Type B pancreatic cell (in vitro differentiated cells): ENCODE results near the gene FOXR1. TPM values are rescaled to one million over a fixed set of nuclear protein-coding genes. Genes with fewer than 3 reads are reported as not detected.
"Not testable (repeated sequence)": the region's sequence is repeated elsewhere in the genome, so short reads cannot be mapped to it uniquely, and the experiment has no call there.

ENCODE experiments used
- DNase-seq: peaks from one replicate; pipeline ENCODE4 v3.0.0; 2021; ENCODE audit warnings: mixed read lengths; ENCODE audit not compliant: unreplicated experiment; ENCODE audit errors: extremely low spot score
- H3K27ac Mint-ChIP-seq: 2 replicates; pipeline ENCODE4 v1.8.0; 2021; ENCODE audit warnings: mild to moderate bottlenecking, mixed read lengths
- H3K27me3 Mint-ChIP-seq: 2 replicates; pipeline ENCODE4 v1.8.0; 2021; ENCODE audit warnings: mixed read lengths
- H3K36me3 Mint-ChIP-seq: 2 replicates; pipeline ENCODE4 v1.8.0; 2021; ENCODE audit warnings: mixed read lengths
- H3K4me1 Mint-ChIP-seq: one replicate; pipeline ENCODE4 v1.8.0; 2021; ENCODE audit warnings: mixed read lengths; ENCODE audit not compliant: unreplicated experiment
- H3K4me3 Mint-ChIP-seq: 2 replicates; pipeline ENCODE4 v1.8.0; 2021; ENCODE audit warnings: mild to moderate bottlenecking, mixed read lengths
- H3K9me3 Mint-ChIP-seq: 2 replicates; pipeline ENCODE4 v1.8.0; 2021; ENCODE audit warnings: mixed read lengths
- total RNA-seq: library from RNA; stranded (reverse); gene quantifications from 2 replicates; pipeline ENCODE4 v1.2.1, GENCODE V29; 2021; ENCODE audit warnings: low replicate concordance
- TF ChIP-seq, protein P1 (sequence below): fragments of 200-600 bp; sonication (generic); conservative IDR thresholded peaks from 2 replicates; pipeline ENCODE4 v1.5.0; 2021; ENCODE audit warnings: antibody characterized with exemption, mild to moderate bottlenecking

The FOXR1 gene
- total RNA-seq, 1 donor from 2014 or later, result not detected

DNA sequence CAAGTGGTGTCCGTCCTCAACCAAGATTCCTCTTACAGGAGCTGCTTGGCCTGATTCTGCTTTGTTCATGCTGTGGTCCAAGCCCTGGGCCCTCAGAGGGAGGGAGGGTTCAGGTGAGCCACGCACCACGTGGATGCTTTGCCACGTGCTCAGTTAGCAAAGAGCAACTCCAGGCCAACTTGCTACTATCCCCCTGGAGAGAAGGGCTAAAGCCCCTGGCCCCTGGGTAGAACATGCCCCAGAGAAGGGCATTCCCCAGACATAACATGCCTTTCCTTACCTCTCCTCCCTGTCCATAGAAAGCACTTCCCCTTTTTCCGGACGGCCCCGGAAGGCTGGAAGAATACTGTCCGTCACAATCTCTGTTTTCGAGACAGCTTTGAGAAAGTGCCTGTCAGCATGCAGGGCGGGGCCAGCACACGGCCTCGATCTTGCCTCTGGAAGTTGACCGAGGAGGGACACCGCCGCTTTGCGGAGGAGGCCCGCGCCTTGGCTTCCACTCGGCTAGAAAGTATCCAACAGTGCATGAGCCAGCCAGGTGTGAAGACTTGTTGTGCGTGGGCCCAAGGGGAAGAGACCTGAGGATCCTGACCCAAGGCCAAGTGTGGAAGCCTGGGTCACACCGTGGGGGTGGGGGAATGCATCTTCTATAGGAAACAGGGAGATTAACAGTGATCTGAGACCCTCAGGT, 8.8 kb downstream of the FOXR1 start:
- Mint-ChIP-seq H3K9me3 (no peaks in the 10 kb centered on the region), H3K27me3 (peaks cover 3% of the 10 kb centered on the region), H3K4me3 (no peak overlapping the region), H3K27ac (no peak overlapping the region), H3K4me1 (peaks cover 7% of the 10 kb centered on the region), H3K36me3 (no peaks in the 10 kb centered on the region)
- DNase-seq, result no peak
- TF ChIP-seq, protein P1, sequence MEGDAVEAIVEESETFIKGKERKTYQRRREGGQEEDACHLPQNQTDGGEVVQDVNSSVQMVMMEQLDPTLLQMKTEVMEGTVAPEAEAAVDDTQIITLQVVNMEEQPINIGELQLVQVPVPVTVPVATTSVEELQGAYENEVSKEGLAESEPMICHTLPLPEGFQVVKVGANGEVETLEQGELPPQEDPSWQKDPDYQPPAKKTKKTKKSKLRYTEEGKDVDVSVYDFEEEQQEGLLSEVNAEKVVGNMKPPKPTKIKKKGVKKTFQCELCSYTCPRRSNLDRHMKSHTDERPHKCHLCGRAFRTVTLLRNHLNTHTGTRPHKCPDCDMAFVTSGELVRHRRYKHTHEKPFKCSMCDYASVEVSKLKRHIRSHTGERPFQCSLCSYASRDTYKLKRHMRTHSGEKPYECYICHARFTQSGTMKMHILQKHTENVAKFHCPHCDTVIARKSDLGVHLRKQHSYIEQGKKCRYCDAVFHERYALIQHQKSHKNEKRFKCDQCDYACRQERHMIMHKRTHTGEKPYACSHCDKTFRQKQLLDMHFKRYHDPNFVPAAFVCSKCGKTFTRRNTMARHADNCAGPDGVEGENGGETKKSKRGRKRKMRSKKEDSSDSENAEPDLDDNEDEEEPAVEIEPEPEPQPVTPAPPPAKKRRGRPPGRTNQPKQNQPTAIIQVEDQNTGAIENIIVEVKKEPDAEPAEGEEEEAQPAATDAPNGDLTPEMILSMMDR, result no peak

DNA sequence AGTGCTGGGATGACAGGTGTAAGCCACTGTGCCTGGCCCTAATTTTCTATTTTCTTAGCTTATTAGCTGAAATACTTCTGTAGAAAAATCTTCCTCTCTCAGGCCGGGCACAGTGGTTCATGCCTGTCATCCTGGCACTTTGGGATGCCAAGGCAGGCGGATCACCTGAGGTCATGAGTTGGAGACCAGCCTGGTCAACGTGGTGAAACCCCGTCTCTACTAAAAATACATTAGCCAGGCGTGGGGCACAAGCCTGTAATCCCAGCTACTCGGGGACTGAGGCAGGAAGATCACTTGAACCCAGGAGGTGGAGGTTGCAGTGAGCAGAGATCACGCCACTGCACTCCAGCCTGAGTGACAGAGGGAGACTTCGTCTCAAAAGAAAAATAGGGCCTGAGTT, 12.8 kb downstream of the FOXR1 start:
- not testable (repeated sequence) for H3K4me3 Mint-ChIP-seq, H3K4me1 Mint-ChIP-seq, H3K27ac Mint-ChIP-seq, H3K36me3 Mint-ChIP-seq, DNase-seq, H3K27me3 Mint-ChIP-seq, H3K9me3 Mint-ChIP-seq

DNA sequence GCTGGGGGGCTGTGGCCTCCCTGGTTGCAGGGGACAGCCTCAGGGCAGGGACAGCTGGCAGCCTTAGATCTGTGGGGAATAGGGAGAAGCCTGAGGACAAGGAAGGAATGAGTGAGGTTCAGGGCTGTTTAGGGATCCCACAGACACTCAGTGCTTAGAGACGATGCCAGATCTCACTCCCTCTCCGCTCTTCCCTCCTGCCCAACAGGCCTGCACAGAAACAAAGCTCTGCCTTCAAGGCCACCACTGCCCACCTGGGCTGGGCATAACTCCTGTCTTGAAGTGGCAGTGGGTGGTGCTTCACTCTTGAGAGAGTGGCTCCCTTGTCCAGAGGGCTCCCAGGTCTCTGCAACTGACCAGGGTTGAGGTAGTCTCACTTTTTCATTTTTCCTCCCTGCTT, 13.3 kb downstream of the FOXR1 start:
- Mint-ChIP-seq H3K27ac (no peak overlapping the region), H3K9me3 (no peaks in the 10 kb centered on the region), H3K27me3 (no peaks in the 10 kb centered on the region), H3K4me1 (peaks cover 1% of the 10 kb centered on the region), H3K36me3 (no peaks in the 10 kb centered on the region), H3K4me3 (no peak overlapping the region)
- TF ChIP-seq, protein P1, result no peak
- no peak for DNase-seq

DNA sequence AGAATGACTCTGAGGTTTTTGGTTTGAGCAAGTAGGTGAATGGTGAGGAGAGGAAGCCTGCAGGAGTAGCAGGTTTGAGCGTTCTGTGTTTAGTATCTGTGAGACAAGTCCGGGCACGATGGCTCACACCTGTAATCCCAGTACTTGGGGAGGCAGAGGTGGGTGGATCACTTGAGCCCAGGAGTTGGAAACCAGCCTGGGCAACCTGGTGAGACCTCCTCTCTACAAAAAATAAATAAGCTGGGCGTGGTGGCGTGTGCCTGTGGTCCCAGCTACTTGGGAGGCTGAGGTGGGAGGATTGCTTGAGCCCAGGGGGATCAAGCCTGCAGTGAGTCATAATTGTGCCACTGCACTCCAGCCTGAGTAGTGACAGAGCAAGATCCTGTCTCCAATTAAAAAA, 16.7 kb downstream of the FOXR1 start:
- Mint-ChIP-seq H3K27me3 (no peaks in the 10 kb centered on the region), H3K27ac (peak overlapping the region; percentile 51), H3K9me3 (no peaks in the 10 kb centered on the region), H3K4me1 (no peaks in the 10 kb centered on the region), H3K36me3 (no peaks in the 10 kb centered on the region), H3K4me3 (no peak overlapping the region)
- DNase-seq, result no peak
- TF ChIP-seq, protein P1, result no peak

DNA sequence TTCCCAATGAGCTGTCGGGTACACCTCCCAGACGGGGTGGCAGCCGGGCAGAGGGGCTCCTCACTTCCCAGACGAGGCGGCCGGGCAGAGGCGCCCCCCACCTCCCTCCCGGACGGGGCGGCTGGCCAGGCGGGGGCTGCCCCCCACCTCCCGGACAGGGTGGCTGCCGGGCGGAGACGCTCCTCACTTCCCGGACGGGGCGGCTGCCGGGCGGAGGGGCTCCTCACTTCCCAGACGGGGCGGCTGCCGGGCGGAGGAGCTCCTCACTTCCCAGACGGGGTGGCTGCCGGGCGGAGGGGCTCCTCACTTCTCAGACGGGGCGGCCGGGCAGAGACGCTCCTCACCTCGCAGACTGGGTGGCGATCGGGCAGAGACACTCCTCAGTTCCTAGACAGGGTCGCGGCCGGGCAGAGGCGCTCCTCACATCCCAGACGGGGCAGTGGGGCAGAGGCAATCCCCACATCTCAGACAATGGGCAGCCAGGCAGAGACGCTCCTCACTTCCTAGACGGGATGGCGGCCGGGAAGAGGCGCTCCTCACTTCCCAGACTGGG, 20.0 kb downstream of the FOXR1 start:
- DNase-seq, H3K4me3 Mint-ChIP-seq, H3K36me3 Mint-ChIP-seq, H3K4me1 Mint-ChIP-seq, H3K27me3 Mint-ChIP-seq, H3K9me3 Mint-ChIP-seq, H3K27ac Mint-ChIP-seq: not testable (repeated sequence)

DNA sequence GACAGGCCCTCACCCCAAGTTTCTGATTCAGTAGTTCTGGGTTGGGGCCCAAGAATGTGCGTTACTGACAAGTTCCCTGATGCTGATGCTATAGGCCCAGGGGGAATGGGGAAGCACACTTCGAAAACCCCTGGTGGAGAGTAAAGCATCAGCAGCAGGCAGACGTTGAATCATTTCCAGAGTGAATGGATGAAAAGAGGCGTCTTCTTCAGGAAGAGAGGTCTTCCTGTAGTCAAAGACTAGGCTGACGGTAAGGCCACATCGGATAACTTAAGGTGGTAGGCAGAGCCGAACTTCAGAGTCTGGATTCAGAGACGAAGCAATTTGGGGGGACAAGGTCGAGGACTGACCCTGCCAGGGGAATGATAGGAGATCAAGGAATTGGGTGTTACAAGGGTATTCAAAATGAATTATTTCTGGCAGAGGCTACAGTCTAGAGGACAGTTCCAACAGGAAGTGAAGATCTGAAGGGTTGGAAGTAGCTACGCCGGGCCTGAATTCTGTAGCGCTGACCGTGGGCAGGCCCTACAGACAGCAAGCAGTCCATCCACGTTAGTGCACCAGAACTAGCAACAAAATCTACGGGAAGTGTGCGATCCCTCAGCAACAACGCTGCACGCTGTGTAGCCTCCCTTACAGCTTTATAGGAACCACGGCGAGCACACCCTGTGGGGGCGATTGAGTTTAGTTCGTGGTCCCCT, 25.5 kb downstream of the FOXR1 start:
- TF ChIP-seq, protein P1, result peak; percentile 62
- Mint-ChIP-seq H3K4me1 (peaks cover 23% of the 10 kb centered on the region), H3K36me3 (peaks cover 8% of the 10 kb centered on the region), H3K9me3 (no peaks in the 10 kb centered on the region), H3K27ac (peak overlapping the region; percentile 89), H3K27me3 (no peaks in the 10 kb centered on the region), H3K4me3 (peak overlapping the region; percentile 93)
- DNase-seq, result no peak
